T-helper 17 cell (primary cell): Measurements from ENCODE around the gene ITIH6. TPM values are rescaled to one million over a fixed set of nuclear protein-coding genes. Genes with fewer than 3 reads are reported as not detected.
"Not testable (repeated sequence)": the region's sequence is repeated elsewhere in the genome, so short reads cannot be mapped to it uniquely, and the experiment has no call there.

Experiments
- ATAC-seq: fragments of 150-1000 bp; cut with Tn5 transposase; 2 replicates; pipeline ENCODE4 v1.10.0; 2021; ENCODE audit warnings: mild to moderate bottlenecking, moderate library complexity
- DNase-seq, 3 donors: peaks; one replicate each; pipeline versions ENCODE4 v3.0.0 to v3.0.0-alpha.2; 2020 to 2021
- H3K9me3 ChIP-seq: one replicate; pipeline ENCODE4 v1.7.0; 2013; ENCODE audit warnings: low read length, mild to moderate bottlenecking; ENCODE audit not compliant: control insufficient read depth, poor library complexity, severe bottlenecking
- H3K27ac Mint-ChIP-seq: one replicate; pipeline ENCODE4 v1.8.0; 2022; ENCODE audit warnings: mild to moderate bottlenecking, moderate library complexity, mixed read lengths
- H3K27me3 Mint-ChIP-seq: one replicate; pipeline ENCODE4 v1.8.0; 2022; ENCODE audit warnings: mixed read lengths
- H3K36me3 Mint-ChIP-seq: one replicate; pipeline ENCODE4 v1.8.0; 2022; ENCODE audit warnings: low read depth, mixed read lengths
- H3K4me1 Mint-ChIP-seq: one replicate; pipeline ENCODE4 v1.8.0; 2022; ENCODE audit warnings: mild to moderate bottlenecking, mixed read lengths
- H3K4me3 Mint-ChIP-seq: one replicate; pipeline ENCODE4 v1.8.0; 2022; ENCODE audit warnings: mild to moderate bottlenecking, moderate library complexity, mixed read lengths
- total RNA-seq, 4 donors: library from RNA in 2 of 4; stranded (reverse) in 2 of 4; gene quantifications; one replicate each; pipeline ENCODE4 v1.2.3 and lab custom pipeline; 2022 to 2026

ITIH6 gene
- total RNA-seq, 2 donors from 2014 or later = not detected

DNA sequence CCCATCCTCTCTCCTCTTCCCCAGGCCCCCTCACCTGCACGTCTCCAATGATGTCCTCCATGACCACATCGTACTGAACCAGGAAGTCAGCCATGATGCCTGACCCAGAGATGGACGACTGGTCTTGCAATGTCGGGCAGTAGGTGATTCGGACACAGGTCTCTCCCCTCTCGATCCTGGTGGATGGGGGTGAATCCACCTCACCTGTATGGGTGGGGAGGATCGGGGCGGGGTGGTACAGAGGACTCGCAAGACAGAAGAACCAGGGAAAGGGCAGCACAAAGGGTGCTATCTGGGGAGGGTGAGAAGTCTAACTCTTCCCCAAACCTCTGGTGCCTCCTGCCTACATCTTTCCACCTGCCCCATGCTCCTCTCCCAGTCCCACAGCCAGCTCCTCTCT is 9.6 kb downstream of the ITIH6 start:
- Mint-ChIP-seq H3K27ac (no peak overlapping the region), H3K27me3 (no peaks in the 10 kb centered on the region), H3K4me1 (peaks cover 8% of the 10 kb centered on the region), H3K4me3 (no peak overlapping the region), H3K36me3 (no peaks in the 10 kb centered on the region)
- no peak for DNase-seq
- no peak for ATAC-seq
- H3K9me3 ChIP-seq = no peaks in the 10 kb centered on the region

DNA sequence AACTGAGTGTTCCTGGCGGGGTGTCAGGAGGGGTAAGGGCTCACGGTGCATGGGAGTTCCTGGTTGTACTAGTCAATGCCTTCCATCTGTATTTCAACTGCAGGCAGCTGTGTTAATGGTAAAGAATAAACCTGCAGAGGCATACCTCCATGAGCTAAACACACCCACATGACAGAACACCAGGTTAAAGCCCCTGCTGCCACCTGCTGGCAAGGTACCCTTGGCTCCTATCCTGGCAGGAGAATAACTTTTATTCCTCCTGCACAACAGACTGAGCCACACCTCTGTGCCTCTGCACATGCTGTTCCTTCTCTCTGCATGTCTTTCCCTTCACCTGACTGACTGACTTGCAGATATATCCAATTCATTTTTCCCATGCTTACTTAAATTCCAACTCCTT is 11.1 kb downstream of the ITIH6 start:
- DNase-seq (peak in 1 of 3 donors; percentile 21), ATAC-seq (peak; percentile 68)
- Mint-ChIP-seq H3K4me3 (no peak overlapping the region), H3K27me3 (no peaks in the 10 kb centered on the region), H3K4me1 (peaks cover 8% of the 10 kb centered on the region), H3K36me3 (no peaks in the 10 kb centered on the region), H3K27ac (no peak overlapping the region)
- H3K9me3 ChIP-seq = no peaks in the 10 kb centered on the region

DNA sequence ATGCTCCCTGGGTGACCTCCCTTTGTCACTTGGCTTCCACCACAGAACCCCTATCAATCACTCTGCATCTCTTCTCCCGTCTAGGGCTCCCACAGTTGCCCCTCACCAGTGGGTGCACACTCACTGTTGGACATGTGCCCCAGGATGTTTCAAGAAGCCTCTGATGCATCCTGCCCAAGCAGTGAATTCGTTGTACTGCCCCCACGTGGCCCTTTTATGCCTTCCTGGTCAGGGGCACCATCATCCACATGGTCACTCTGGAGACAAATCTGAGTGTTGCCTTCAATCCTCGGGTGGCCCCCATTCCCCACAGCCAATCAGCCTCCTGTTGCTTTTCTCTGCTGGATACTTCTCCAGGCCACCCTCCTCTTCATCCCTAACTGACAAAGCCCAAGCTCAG is 12.2 kb downstream of the ITIH6 start:
- no peaks in the 10 kb centered on the region for H3K36me3 Mint-ChIP-seq
- peaks cover 8% of the 10 kb centered on the region for H3K4me1 Mint-ChIP-seq
- no peak for DNase-seq
- H3K4me3 Mint-ChIP-seq = no peak overlapping the region
- H3K9me3 ChIP-seq = no peaks in the 10 kb centered on the region
- no peak overlapping the region for H3K27ac Mint-ChIP-seq
- ATAC-seq = no peak
- H3K27me3 Mint-ChIP-seq = no peaks in the 10 kb centered on the region

DNA sequence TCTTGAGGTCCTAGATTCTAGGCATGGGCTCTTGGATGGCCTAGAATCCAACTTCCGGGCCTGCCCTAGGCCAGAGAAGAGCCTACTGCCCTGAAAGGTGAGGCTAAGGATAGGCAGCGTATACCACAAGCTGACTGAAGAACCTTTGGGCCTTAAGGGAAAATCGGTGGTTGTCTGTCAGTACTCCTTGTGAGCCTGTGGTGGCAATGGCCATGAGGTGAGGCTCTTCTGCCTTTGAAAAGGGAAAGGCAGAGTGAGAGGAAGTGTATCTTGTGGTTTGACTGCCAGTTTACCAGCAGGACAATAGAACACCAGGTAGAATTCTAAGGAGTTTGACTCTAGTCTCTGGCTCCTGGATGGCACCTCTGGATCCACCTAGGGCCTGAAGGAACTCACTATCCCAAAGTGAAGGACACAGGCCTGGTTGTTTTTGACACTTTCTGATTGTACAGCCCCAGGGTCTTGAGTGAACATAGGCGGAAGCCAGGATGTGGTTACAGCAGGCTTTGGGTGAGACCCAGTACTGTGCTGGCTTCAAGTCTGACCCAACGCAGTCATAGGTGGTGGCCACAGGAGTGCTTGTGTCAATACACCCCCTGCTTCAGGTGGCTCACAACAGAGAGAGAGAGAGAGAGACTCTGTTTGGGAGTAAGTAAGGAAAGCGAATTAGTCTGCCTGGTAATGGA is 20.9 kb downstream of the ITIH6 start:
- H3K9me3 ChIP-seq = no peaks in the 10 kb centered on the region
- ATAC-seq (no peak), DNase-seq (no peak)
- H3K27ac Mint-ChIP-seq = peak overlapping the region; percentile 27
- H3K4me1 Mint-ChIP-seq = peaks cover 2% of the 10 kb centered on the region
- no peak overlapping the region for H3K4me3 Mint-ChIP-seq
- no peaks in the 10 kb centered on the region for H3K27me3 Mint-ChIP-seq
- H3K36me3 Mint-ChIP-seq = no peaks in the 10 kb centered on the region

DNA sequence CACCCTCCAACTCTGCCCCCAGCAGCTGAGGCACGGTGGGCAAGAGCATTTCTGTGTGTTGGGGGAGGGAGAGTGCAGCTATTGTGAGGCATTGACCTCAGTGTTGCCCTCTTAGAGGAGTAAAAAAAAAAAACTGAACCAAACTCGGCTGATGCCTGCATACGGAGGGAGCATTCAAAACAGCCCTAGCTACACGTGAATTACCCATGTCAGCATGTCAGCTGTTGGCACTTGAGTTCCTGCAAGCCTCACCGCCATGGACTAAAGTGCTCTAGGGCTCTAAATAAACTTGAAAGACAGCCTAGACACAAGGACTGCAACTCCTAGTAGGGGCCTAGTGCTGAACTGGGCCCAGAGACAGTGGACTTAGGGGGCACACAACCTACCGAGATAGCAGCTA is 22.0 kb downstream of the ITIH6 start:
- H3K9me3 ChIP-seq = no peaks in the 10 kb centered on the region
- ATAC-seq (no peak), DNase-seq (no peak)
- Mint-ChIP-seq H3K27ac (no peak overlapping the region), H3K4me3 (no peak overlapping the region), H3K36me3 (no peaks in the 10 kb centered on the region), H3K27me3 (no peaks in the 10 kb centered on the region), H3K4me1 (peaks cover 2% of the 10 kb centered on the region)

DNA sequence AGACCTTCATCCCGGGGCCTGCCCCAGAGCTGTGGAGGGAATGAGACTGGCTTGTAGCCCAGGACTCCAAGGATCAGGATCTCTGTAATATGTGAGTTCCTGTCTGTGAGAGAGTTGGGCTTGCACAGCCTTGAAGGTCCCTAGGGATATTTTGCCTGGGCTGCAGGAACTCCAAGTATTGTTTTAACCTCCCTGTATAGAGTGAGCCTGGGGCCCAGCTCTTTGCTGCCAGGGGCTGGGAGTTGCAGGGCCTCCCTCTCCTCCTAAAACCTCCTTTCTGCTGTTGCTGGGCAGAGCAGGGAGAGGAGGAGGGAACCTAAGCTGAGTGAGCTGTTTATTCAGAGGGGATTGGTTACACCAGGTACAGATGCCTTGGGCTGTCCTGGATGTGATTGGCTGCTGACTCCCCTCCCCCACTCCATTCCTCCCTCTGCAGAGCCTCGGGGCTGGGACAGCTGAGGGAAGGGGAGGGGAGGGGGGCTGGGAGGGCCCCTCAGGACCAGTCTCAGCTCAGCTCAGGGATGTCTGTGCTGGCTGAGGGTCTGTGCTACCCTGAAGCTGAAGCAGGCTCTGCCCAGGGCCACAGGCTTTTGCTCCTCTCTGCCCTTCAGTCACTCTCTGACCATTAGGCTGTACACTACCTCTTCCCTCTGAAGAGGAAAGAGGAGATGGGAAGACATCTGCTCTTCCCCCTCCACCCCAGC is 23.5 kb downstream of the ITIH6 start:
- ATAC-seq, H3K36me3 Mint-ChIP-seq, H3K4me1 Mint-ChIP-seq, H3K9me3 ChIP-seq, H3K27me3 Mint-ChIP-seq, H3K27ac Mint-ChIP-seq, DNase-seq, H3K4me3 Mint-ChIP-seq: not testable (repeated sequence)

DNA sequence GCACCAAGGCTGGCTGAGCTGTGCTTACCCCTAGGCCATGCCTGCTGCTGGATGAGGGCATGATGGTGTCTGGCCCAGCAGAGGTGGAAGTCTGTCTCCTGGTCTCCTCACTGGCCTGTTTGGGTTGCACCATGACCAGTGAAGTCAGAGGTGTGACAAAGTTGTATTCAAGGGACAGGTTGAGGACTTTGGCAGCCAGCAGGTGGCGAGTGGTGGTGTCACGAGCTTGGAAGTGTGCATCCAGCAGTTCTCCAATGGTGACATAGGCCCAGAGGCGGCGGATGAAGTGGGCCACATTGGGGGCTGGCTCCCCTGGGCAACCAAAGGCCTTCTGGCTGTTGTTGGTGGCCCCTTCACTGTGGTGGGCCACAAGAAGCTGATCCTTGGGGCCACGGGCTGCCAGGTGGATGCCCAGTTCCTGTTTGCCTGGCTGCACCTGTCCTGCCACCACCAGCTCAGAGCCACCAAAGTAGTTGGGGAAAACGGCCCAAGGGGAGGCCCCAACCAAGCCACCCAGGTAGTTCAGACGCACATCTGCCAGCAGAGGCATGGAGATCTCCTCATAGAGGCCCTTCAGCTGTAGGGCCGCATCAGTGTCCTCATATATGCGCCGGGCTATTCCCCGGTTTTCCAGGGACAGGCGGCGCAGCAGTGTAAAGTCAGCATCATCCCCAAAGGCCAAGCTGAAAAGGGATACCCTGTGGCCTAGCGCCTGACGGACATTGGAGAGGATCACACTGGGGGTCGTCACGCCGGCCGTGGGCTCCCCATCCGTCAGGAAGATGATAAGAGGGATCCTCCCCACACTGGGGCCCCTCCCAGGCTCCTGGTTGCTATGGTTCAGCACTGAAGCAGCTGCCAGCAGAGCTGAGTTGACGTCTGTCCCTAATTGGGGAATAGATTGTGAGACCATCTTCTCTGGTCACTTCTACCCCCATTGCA is 39.7 kb downstream of the ITIH6 start:
- no peaks in the 10 kb centered on the region for H3K9me3 ChIP-seq
- H3K4me3 Mint-ChIP-seq = no peak overlapping the region
- ATAC-seq (no peak), DNase-seq (no peak)
- H3K4me1 Mint-ChIP-seq = no peaks in the 10 kb centered on the region
- H3K36me3 Mint-ChIP-seq = no peaks in the 10 kb centered on the region
- no peak overlapping the region for H3K27ac Mint-ChIP-seq
- H3K27me3 Mint-ChIP-seq = peaks cover 13% of the 10 kb centered on the region

DNA sequence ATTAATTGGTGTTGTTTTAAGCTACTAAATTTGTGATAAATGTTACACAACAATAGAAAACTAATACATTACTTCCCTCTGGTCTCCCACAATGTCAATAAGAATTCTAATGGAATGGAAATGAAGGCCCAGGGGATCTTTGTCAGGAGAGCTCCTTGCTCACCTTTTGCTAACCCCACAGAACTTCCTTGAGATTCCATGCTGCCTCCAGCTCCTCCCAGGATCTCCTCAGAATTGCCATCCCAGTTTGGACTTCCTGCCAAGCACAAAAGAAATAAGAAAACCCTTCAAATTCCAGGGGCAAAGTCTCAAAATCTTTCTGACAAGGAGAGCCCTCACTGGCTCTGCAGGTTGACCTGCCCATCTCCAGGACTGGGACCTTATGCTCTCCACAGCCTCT is 43.2 kb downstream of the ITIH6 start:
- Mint-ChIP-seq H3K27me3 (peaks cover 14% of the 10 kb centered on the region), H3K4me3 (no peak overlapping the region), H3K27ac (no peak overlapping the region), H3K36me3 (no peaks in the 10 kb centered on the region), H3K4me1 (peaks cover 2% of the 10 kb centered on the region)
- H3K9me3 ChIP-seq = no peaks in the 10 kb centered on the region
- DNase-seq = no peak
- ATAC-seq = no peak

DNA sequence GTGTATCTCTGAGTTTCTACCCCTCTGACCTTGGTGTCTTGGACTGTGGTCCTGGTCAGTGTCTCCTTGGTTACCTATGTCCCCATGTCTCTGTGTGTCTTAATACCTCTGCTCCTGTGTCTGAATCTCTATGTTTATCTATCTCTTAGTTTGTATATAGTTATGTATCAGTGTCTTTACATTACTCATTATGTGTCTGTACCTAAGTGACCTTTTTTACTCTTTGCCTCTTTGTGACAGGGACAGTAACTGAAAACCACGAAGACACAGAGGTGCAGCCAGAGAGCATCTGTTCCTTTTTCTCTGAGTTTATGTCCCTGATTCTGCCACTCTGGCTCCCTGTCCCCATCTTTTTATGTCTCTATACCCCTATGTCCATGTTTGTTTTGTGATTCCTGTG is 49.4 kb downstream of the ITIH6 start:
- peaks cover 2% of the 10 kb centered on the region for H3K4me1 Mint-ChIP-seq
- no peak for ATAC-seq
- no peak overlapping the region for H3K27ac Mint-ChIP-seq

DNA sequence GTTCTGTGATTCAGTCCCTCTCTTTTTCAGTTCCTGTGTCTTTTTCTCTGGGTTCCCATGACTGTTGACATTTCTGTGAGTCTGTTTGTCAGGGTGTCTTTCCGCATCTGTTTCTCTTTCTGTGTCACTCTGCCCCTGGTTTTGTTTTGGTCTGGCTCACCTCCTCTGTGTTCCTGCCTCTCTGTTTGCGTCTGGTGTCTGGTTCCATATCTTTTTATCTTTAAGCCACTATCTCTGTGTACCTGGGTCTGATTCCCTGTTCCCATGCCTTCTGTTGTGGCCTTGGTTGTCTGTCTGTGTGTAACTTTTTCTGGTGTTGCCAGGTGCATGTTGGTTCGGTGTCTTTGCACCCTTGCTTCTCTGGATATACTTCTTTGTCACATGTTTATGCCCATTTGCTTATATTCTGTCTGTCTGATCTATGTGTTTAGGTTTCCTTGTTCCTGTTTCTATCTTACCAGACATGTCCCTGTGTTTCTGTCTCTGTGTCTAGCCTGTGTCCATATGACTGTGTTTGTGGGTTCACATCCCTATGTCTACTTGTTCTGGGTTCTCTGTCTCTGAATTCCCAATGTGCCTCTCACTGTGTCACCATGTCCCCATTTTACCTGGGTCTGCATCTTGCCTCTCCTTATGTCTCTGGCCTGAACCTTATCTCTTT is 50.2 kb downstream of the ITIH6 start:
- H3K36me3 Mint-ChIP-seq = no peaks in the 10 kb centered on the region
- DNase-seq (no peak), ATAC-seq (peak; percentile 41)
- no peak overlapping the region for H3K4me3 Mint-ChIP-seq
- peaks cover 2% of the 10 kb centered on the region for H3K4me1 Mint-ChIP-seq
- H3K9me3 ChIP-seq = no peaks in the 10 kb centered on the region
- H3K27me3 Mint-ChIP-seq = peaks cover 4% of the 10 kb centered on the region
- H3K27ac Mint-ChIP-seq = no peak overlapping the region

More for the DNA sequence above, 49.4 kb downstream of the ITIH6 start:
- no peaks in the 10 kb centered on the region for H3K36me3 Mint-ChIP-seq
- no peak overlapping the region for H3K4me3 Mint-ChIP-seq
- no peak for DNase-seq
- peaks cover 4% of the 10 kb centered on the region for H3K27me3 Mint-ChIP-seq
- no peaks in the 10 kb centered on the region for H3K9me3 ChIP-seq

DNA sequence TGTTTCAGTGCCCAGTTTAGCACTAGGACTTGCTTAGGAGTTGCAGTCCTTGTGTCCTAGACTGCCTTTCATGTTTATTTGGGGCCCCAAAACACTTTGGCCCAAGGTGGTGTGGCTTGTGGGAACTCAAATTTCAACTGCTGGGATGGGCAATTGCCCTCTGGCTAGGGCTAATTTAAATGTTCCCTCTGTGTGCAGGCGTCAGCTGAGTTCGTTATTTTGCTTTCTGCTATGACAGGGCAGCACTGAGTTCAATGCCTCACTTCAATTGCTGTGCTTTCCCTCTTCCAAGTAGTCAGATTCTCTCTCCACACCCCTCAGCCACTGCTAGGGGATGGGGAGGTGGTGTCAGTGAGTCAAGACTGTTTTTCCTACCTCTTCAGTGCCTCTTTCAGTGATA is 51.1 kb downstream of the ITIH6 start:
- Mint-ChIP-seq H3K36me3 (no peaks in the 10 kb centered on the region), H3K4me1 (peaks cover 2% of the 10 kb centered on the region), H3K4me3 (no peak overlapping the region)

DNA sequence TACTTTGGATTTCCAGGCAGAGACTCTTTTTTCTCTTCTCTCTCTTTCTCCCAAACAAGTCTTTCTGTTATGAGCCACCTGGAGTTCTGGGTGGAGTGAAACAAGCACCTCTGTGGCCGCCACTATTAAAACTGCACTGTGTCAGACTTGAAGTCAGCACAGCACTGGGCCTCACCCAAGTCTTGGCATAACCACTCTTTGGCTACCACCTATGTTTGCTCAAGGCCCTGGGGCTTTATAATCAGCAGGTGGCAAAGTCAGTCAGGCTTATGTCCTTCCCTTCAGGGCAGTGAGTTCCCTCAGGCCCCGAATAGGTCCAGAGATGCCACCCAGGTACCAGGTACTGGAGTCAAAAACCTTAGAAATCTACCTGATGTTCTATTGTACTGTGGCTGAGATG is 52.4 kb downstream of the ITIH6 start:
- no peak for ATAC-seq
- Mint-ChIP-seq H3K4me1 (peaks cover 2% of the 10 kb centered on the region), H3K27ac (no peak overlapping the region), H3K36me3 (no peaks in the 10 kb centered on the region), H3K27me3 (peaks cover 4% of the 10 kb centered on the region), H3K4me3 (no peak overlapping the region)
- DNase-seq = no peak
- no peaks in the 10 kb centered on the region for H3K9me3 ChIP-seq

More for the DNA sequence above, 51.1 kb downstream of the ITIH6 start:
- H3K9me3 ChIP-seq = no peaks in the 10 kb centered on the region
- no peak for DNase-seq
- Mint-ChIP-seq H3K27ac (no peak overlapping the region), H3K27me3 (peaks cover 4% of the 10 kb centered on the region)
- ATAC-seq = no peak

DNA sequence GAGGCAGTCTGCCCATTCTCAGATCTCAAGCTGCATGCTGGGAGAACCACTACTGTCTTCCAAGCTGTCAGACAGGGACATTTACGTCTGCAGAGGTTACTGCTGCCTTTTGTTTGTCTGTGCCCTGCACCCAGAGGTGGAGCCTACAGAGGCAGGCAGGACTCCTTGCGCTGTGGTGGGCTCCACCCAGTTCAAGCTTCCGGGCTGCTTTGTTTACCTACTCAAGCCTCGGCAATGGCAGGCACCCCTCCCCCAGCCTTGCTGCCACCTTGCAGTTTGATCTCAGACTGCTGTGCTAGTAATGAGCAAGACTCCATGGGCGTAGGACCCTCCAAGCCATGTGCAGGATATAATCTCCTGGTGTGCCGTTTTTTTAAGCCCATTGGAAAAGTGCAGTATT is 59.5 kb downstream of the ITIH6 start:
- H3K27ac Mint-ChIP-seq, H3K27me3 Mint-ChIP-seq, H3K9me3 ChIP-seq, ATAC-seq, H3K4me3 Mint-ChIP-seq, H3K4me1 Mint-ChIP-seq, DNase-seq, H3K36me3 Mint-ChIP-seq: not testable (repeated sequence)
